Measurements from ENCODE around the gene SMIM45.

The SMIM45 gene

DNA sequence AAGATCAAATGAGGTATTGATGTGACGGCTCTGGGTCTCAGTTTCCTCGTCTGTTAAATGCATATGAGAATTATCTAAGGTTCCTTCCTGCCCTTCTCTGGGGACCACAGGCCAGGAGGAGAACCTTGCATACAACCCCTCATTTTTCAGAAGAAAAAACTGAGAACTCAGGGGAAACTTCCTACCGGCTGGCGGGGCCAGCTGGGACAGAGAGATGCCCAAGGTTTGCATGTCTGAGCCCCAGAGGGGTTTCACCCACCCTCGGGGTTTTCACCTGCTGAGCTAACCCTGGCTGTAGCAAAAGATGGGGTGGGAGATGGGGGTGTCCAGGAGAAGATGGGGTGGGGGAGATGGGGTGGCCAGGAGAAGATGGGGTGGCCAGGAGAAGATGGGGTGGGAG lies 29.6 kb upstream of the SMIM45 start:
- Mint-ChIP-seq H3K27ac (peak overlapping the region; percentile 95), H3K4me1 (peaks cover 53 to 87% of the 10 kb centered on the region in 2 donors)

DNA sequence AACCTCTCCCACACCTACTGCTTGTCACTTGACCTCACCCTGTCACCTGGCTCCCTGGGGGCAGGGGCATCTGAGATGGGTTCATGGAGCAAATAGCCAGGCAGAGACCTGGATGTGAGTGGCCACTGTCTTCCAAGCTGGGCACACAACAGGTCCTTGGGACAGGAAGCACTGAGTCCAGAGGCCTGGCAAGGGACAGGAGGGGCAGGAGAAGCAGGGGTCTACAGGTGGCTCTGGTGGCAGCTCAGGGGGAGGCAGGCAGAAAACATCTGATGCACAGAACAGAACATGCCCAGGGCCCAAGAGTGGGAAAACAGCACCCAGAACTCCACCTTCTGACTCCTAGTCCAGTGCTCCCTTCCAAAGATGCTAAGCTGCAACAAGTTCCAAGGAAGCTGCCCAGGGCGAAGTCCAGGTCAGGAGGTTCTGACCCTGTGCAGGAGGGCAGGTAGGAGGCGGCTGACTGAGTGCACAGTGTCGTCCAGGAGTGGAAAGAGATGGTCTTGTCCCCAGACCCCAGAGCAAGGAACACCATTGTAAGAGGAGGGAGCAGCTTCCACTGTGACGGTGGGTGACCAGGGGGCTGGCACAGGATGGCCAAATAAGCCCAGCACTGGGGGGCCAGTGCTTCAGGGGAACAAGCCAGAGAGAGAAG lies 28.9 kb upstream of the SMIM45 start:
- peaks cover 53 to 87% of the 10 kb centered on the region in 2 donors for H3K4me1 Mint-ChIP-seq
- DNase-seq (no peak), ATAC-seq (replicated peaks) (no peak)
- H3K36me3 Mint-ChIP-seq = peaks cover 48 to 55% of the 10 kb centered on the region in 2 donors
- H3K27me3 Mint-ChIP-seq = no peaks in the 10 kb centered on the region
- H3K9me3 Mint-ChIP-seq = no peaks in the 10 kb centered on the region
- H3K27ac Mint-ChIP-seq = peak overlapping the region; percentile 95
- peak overlapping the region; percentile 96 to 100 for H3K4me3 Mint-ChIP-seq

More for the DNA sequence above, 29.6 kb upstream of the SMIM45 start:
- ATAC-seq (replicated peaks) = peak in 1 of 2 donors; percentile 4
- Mint-ChIP-seq H3K4me3 (peak overlapping the region; percentile 96 to 100), H3K36me3 (peaks cover 49 to 59% of the 10 kb centered on the region in 2 donors), H3K9me3 (no peaks in the 10 kb centered on the region), H3K27me3 (no peaks in the 10 kb centered on the region)
- DNase-seq = no peak

DNA sequence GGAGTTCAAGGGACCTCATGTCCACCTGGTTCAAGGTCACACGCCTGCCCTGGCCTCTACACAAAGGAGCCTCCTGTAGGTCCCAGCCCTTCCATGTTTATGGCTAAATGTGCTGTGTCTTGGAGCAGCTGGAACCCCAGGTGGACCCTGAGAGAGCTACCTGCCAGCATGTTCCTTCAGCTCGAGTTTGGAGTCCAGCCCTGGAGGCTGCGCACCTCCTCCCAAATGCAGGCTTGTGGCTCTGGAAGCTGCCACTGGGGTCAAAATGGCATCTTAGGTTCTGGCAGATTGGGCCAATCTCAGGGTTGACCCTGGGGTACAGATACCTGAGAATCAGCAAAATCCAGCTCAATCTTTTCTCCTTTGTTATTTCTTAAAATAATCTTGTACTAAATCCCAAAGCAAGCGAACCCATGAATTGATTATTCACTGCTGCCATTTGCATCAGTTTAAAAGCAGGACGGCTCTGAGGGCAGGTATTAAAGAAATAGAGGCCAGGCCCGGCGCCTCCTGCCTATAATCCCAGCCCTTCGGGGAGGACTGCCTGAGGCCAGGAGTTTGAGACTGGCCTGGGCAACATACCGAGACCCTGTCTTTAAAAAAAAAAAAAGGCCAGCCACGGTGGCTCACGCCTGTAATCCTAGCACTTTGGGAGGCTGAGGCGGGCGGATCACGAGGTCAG lies 28.2 kb upstream of the SMIM45 start:
- peak overlapping the region; percentile 96 to 100 for H3K4me3 Mint-ChIP-seq
- H3K27ac Mint-ChIP-seq = peak overlapping the region; percentile 95
- ATAC-seq (replicated peaks) (no peak), DNase-seq (no peak)
- peaks cover 44 to 52% of the 10 kb centered on the region in 2 donors for H3K36me3 Mint-ChIP-seq
- H3K4me1 Mint-ChIP-seq = peaks cover 54 to 87% of the 10 kb centered on the region in 2 donors
- H3K9me3 Mint-ChIP-seq = no peaks in the 10 kb centered on the region
- no peaks in the 10 kb centered on the region for H3K27me3 Mint-ChIP-seq

DNA sequence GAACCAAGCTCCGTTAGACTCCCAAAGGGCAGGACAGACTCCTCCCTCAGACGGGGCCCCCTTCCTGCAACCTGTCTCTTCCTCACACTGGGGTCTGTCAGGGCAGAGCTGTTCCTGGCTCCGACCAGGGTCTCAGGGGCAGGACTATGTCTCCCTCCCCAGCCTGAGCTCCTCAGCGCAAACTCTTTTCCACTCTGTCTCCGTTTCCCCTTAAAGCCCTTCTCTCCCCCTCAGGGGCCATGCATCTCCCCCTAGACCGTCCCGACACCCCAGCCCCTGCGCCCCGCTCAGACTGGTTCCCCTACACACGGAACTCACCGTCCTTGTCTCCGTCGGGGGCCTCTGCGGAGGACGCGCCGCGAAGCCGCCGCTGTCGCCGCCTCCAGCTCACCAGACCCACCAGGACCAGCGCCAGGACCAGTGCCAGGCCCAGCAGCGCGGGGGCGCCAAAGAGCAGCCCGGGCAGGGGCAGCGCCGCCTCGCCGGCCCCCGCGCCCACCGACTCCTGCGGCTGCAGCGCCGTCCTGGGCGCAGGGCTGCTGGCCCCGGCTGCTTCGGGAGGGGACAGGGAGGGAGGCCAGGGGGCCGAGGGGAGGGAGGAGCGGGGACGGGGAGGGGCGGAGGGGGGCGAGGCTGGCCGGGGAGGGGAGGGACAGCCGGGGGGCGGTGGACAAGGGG lies 26.0 kb upstream of the SMIM45 start:
- peak overlapping the region; percentile 96 to 100 for H3K4me3 Mint-ChIP-seq
- H3K4me1 Mint-ChIP-seq = peaks cover 53 to 86% of the 10 kb centered on the region in 2 donors
- ATAC-seq (replicated peaks) (peak; percentile 43 to 54), DNase-seq (peak; percentile 82)
- no peaks in the 10 kb centered on the region for H3K27me3 Mint-ChIP-seq
- H3K36me3 Mint-ChIP-seq = peaks cover 31 to 38% of the 10 kb centered on the region in 2 donors
- no peaks in the 10 kb centered on the region for H3K9me3 Mint-ChIP-seq
- H3K27ac Mint-ChIP-seq = peak overlapping the region; percentile 95

DNA sequence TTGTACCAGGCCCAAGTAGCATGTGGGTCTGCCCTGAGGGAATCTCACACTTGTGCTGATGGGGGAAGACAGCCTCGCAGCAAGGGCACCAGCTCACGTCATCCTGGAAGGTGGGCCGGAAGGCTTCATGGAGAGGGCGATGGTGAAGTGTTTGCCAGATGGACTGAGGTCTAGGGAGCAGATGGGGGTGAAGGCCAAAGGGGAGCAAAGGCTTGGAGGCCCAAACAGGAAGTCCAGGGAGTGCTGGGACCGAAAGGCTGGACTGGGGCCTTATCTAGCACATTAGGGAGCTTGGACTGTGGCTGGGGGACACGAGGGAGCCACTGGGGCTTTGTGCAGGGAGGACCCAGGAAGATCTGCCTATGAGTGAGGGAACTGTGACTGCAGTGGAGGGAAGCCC lies 24.1 kb upstream of the SMIM45 start:
- Mint-ChIP-seq H3K27ac (peak overlapping the region; percentile 97), H3K27me3 (no peaks in the 10 kb centered on the region), H3K9me3 (no peaks in the 10 kb centered on the region), H3K4me3 (peak overlapping the region; percentile 84 to 100), H3K36me3 (peaks cover 22 to 26% of the 10 kb centered on the region in 2 donors), H3K4me1 (peaks cover 55 to 83% of the 10 kb centered on the region in 2 donors)
- no peak for ATAC-seq (replicated peaks)
- no peak for DNase-seq

DNA sequence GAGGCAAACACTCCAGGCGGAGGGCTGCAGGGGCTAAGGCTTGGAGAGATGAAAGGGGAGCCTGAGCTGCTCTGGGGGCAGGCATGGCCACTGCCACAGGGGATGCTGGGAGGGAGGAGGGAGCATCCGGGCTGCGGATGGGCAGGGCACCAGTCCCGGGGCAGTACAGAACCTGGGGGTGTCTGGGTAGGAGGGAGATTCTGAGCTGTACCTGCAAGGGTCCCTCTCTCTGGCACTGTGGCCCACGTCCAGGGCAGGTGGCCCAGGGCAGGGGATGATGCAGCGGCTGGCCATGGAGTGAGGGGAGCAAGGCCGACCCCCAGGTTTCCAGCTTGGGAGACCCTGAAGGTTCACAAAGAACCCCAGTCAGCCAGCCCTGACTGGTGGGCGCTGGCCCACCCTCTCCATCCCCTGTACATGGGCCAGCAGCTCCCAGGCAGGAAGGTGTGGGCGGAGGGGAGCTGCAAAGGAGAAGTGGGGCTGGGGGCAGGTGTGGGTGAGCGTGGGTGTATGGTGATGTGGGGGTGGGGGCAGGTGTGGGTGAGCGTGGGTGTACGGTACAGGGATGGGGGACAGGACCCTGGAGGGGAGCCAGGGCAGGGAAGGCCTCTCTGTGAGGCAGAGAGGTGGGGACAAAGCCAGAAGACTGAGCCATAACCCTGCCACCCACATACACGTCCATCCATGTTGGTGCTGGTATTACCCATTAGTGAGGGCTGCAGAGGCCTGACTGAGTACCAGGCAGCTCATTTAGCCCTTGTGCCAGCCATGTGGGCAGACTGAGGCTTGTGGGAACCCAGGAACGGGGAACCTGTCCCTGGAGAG lies 23.1 kb upstream of the SMIM45 start:
- DNase-seq (no peak), ATAC-seq (replicated peaks) (no peak)
- no peaks in the 10 kb centered on the region for H3K9me3 Mint-ChIP-seq
- H3K27ac Mint-ChIP-seq = peak overlapping the region; percentile 97
- no peaks in the 10 kb centered on the region for H3K27me3 Mint-ChIP-seq
- H3K4me3 Mint-ChIP-seq = peak overlapping the region; percentile 66 to 74
- peaks cover 55 to 83% of the 10 kb centered on the region in 2 donors for H3K4me1 Mint-ChIP-seq
- H3K36me3 Mint-ChIP-seq = peaks cover 16 to 21% of the 10 kb centered on the region in 2 donors

DNA sequence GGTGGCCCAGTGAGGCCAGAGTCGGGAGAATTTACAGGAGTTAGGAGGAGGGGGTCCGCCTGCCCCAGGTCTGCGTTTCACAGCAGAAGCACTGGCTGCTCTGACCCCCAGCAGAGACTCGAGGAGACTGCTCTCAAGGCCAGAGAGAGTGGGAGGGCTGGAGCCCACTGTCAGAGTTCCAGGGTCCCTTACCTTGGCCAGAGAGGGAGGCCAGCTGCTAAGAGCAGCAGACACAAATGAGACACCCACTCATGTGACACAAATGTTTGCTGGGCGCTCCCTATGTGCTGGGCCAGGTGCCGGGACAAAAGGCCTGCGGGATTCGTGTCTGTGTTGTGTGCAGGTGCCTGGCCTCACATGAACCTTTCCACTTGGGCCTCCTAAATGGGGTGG lies 22.5 kb upstream of the SMIM45 start:
- peaks cover 59 to 88% of the 10 kb centered on the region in 2 donors for H3K4me1 Mint-ChIP-seq
- no peaks in the 10 kb centered on the region for H3K9me3 Mint-ChIP-seq
- H3K36me3 Mint-ChIP-seq = peaks cover 16 to 21% of the 10 kb centered on the region in 2 donors
- peak overlapping the region; percentile 66 to 74 for H3K4me3 Mint-ChIP-seq
- H3K27ac Mint-ChIP-seq = peak overlapping the region; percentile 97
- ATAC-seq (replicated peaks) = no peak
- DNase-seq = no peak
- no peaks in the 10 kb centered on the region for H3K27me3 Mint-ChIP-seq

DNA sequence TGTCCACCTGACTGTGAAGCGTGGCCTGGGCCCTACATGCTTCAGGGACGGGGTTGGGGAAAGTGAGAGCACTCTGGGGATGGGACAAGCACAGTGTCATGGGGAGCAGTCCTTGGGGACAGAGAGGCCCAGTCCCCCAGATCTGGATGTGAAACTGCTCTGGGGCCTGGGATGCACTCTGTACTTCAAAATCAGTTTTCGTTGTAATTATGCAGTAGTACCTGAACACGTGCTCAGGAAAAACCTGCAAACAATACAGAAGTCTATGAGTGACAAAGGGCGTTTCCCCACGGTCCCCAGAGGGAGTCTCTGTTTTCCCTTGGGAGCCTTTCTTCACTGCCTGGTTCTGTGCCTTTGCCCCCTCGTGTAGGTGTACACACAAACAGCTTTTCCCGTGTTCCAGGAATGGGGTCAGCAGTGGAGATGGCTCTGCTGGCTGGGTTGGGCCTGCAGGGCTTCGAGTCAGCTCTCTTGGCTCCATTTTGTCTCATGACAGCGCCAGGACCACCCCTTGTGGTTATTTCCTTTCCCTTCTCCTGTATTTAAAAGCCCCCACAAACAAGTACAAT lies 20.2 kb upstream of the SMIM45 start:
- H3K36me3 Mint-ChIP-seq = peaks cover 10 to 23% of the 10 kb centered on the region in 2 donors
- H3K27ac Mint-ChIP-seq = peak overlapping the region; percentile 85
- peak overlapping the region; percentile 31 to 59 for H3K4me3 Mint-ChIP-seq
- H3K4me1 Mint-ChIP-seq = peaks cover 73 to 96% of the 10 kb centered on the region in 2 donors
- H3K27me3 Mint-ChIP-seq = no peaks in the 10 kb centered on the region
- no peaks in the 10 kb centered on the region for H3K9me3 Mint-ChIP-seq
- DNase-seq (peak; percentile 82), ATAC-seq (replicated peaks) (peak; percentile 40 to 50)

DNA sequence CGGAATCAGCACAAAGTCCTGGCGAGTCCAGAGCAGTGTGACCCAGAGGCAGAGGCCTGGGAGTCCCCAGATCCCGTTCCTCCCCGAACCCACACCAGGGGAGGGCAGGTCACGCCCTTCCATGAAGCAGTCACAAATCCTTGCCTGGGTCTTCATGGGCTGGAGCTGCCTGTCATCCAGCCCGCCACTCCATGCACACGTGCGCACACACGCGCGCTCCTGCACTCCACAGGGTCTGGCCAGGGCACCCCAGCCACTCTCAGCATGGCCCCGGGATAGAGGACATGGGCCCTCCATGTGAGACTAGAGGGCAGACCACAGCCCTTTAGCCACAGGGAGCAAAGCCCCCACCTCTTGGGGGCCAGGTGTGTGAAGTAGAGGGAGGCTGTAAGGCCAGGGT lies 19.6 kb upstream of the SMIM45 start:
- no peak for ATAC-seq (replicated peaks)
- Mint-ChIP-seq H3K27ac (peak overlapping the region; percentile 85), H3K4me3 (peak overlapping the region; percentile 59 to 61), H3K27me3 (no peaks in the 10 kb centered on the region), H3K36me3 (peaks cover 14 to 29% of the 10 kb centered on the region in 2 donors), H3K9me3 (no peaks in the 10 kb centered on the region), H3K4me1 (peaks cover 75 to 96% of the 10 kb centered on the region in 2 donors)
- no peak for DNase-seq

DNA sequence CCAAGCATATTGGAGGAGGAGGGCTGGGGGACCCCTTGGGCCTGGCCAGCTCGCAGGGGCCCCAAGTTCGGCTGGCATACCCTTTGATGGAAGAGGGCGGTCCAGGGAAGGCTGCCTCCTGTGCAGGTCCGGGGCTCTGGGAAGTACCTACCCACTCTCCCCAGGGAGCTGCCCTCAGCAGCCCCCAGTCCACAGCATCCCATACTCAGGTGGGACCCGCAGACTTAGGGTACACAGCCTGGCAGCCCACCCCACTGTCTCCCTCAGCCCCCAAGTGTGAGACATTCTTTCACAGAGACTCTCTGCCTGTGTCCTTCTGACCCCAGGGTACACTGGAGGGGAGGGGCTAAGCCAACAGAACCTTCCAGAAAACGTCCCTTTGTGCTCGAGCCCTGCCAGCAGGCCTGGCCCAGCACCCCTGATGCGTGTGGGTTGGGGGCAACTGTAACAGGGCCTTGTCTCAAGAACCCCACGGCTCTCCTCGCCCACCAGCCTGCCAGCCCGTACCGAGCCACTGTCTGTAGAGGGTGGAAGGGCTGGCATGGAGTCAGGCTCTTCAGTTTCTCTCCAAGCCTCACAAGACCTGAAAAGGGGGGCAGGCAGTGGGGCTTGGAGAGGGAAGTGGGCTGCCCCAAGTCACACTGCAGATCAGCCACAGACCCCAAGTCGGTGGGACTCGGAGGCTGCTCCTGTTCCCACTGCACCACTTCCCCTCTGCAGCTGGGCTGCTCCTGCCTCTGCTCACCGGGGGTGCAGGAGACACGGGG lies 18.4 kb upstream of the SMIM45 start:
- peaks cover 23 to 37% of the 10 kb centered on the region in 2 donors for H3K36me3 Mint-ChIP-seq
- no peaks in the 10 kb centered on the region for H3K9me3 Mint-ChIP-seq
- ATAC-seq (replicated peaks) (no peak), DNase-seq (no peak)
- peak overlapping the region in 1 of 2 donors; percentile 64 for H3K4me3 Mint-ChIP-seq
- H3K27ac Mint-ChIP-seq = peak overlapping the region; percentile 100
- peaks cover 69 to 96% of the 10 kb centered on the region in 2 donors for H3K4me1 Mint-ChIP-seq
- no peaks in the 10 kb centered on the region for H3K27me3 Mint-ChIP-seq

DNA sequence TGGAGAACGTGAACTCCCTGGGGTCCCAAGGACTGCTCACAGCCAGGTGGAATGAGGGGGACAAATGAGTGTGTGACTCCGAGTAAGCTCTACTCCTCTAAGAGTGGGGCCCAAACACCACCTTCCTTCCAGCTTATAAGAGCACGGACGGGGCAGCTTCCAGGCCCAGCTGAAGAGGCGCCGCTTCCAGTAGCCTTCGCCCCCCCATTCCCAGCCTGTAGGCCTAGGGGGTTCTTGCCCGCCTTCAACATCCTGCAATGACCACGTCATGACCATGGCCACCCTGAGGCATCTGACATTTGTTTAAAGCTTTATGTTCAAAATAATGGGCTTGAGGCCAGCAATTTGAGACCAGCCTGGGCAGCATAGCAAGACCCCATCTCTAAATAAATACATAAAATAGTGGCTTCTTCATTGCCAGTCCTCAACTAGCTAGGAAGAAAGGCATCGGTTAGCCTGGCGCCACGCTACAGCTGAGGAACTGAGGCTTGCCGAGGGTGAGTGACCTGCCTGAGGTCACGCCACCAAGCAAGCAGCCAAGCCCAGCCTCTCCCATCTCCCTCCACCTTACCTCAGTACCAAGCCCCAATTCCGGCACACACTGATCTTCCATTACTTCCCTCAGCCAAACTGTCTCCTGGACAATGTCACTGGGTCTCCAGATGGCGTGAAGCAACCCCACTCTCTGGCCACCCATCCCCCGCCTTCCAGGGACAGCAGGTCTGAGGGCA lies 17.5 kb upstream of the SMIM45 start:
- peaks cover 30 to 45% of the 10 kb centered on the region in 2 donors for H3K36me3 Mint-ChIP-seq
- peak overlapping the region; percentile 100 for H3K27ac Mint-ChIP-seq
- no peaks in the 10 kb centered on the region for H3K9me3 Mint-ChIP-seq
- no peak for ATAC-seq (replicated peaks)
- DNase-seq = no peak
- H3K4me3 Mint-ChIP-seq = peak overlapping the region; percentile 37 to 64
- peaks cover 68 to 96% of the 10 kb centered on the region in 2 donors for H3K4me1 Mint-ChIP-seq
- no peaks in the 10 kb centered on the region for H3K27me3 Mint-ChIP-seq

DNA sequence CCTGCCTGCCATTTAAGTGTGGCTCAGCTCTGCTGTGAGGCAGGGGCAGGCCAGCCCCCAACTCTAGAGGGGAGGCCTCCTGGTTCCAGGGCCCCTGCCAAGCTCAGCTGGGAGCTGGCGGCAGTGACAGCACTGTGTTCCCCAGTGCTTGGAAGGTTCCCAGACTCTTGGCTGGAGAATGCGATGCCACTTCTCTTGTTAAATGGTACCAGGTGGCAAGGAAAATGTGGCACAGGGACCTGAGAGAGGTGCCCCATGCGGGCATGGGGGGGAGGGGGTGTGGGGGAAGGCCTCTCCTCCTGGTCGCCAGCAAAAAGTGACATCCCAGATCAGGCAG lies 17.0 kb upstream of the SMIM45 start:
- H3K9me3 Mint-ChIP-seq = no peaks in the 10 kb centered on the region
- peaks cover 32 to 50% of the 10 kb centered on the region in 2 donors for H3K36me3 Mint-ChIP-seq
- no peak for DNase-seq
- H3K27ac Mint-ChIP-seq = peak overlapping the region; percentile 100
- peak overlapping the region in 1 of 2 donors; percentile 37 for H3K4me3 Mint-ChIP-seq
- no peaks in the 10 kb centered on the region for H3K27me3 Mint-ChIP-seq
- ATAC-seq (replicated peaks) = no peak
- peaks cover 70 to 96% of the 10 kb centered on the region in 2 donors for H3K4me1 Mint-ChIP-seq

All from stimulated activated naive B cell treated with anti-CD40 and anti-IgM and Interleukin-4, amounts not matched to agents 10 μg/mL and 1 μg/mL and 100 μg/mL, for 72 hours (primary cell).